HG03354 (cell line): ENCODE data around the gene RCOR1.
"Not testable (repeated sequence)": the region's sequence is repeated elsewhere in the genome, so short reads cannot be mapped to it uniquely, and the experiment has no call there.

Experiments used
- ATAC-seq: cut with Tn5 transposase; IDR thresholded peaks from one replicate; pipeline ENCODE4 v1.9.1; 2021; ENCODE audit warnings: mild to moderate bottlenecking; ENCODE audit not compliant: unreplicated experiment, poor library complexity, severe bottlenecking

The RCOR1 gene

GRCh38 chr14:102624666-102625065 lies 32.2 kb downstream of the RCOR1 start:
- ATAC-seq = no peak

- ATAC-seq = no peak
These were observed 33.3 kb downstream of the RCOR1 start for GRCh38 chr14:102625564-102626296.

GRCh38 chr14:102626530-102626929 lies 34.1 kb downstream of the RCOR1 start:
- no peak for ATAC-seq

GRCh38 chr14:102629011-102629444 lies 36.6 kb downstream of the RCOR1 start:
- no peak for ATAC-seq

- no peak for ATAC-seq
These were observed 37.4 kb downstream of the RCOR1 start for GRCh38 chr14:102629808-102630350.

- ATAC-seq = no peak
These were observed 38.0 kb downstream of the RCOR1 start for GRCh38 chr14:102630405-102630804.

- no peak for ATAC-seq
These were observed 38.4 kb downstream of the RCOR1 start for GRCh38 chr14:102630881-102631280.

- no peak for ATAC-seq
These were observed 41.6 kb downstream of the RCOR1 start for GRCh38 chr14:102633906-102634595.

GRCh38 chr14:102639611-102640010 lies 47.2 kb downstream of the RCOR1 start:
- ATAC-seq = not testable (repeated sequence)

GRCh38 chr14:102644523-102644922 lies 52.1 kb downstream of the RCOR1 start:
- no peak for ATAC-seq

GRCh38 chr14:102645746-102646440 lies 53.4 kb downstream of the RCOR1 start:
- no peak for ATAC-seq

GRCh38 chr14:102646615-102647014 lies 54.2 kb downstream of the RCOR1 start:
- no peak for ATAC-seq

GRCh38 chr14:102652194-102652593 lies 59.7 kb downstream of the RCOR1 start:
- no peak for ATAC-seq

- ATAC-seq = no peak
These were observed 61.8 kb downstream of the RCOR1 start for GRCh38 chr14:102654298-102654697.

- no peak for ATAC-seq
These were observed 62.7 kb downstream of the RCOR1 start for GRCh38 chr14:102655137-102655536.

- ATAC-seq = no peak
These were observed 67.3 kb downstream of the RCOR1 start for GRCh38 chr14:102659797-102660196.

- ATAC-seq = no peak
These were observed 69.2 kb downstream of the RCOR1 start for GRCh38 chr14:102661614-102662013.

- ATAC-seq = no peak
These were observed 70.4 kb downstream of the RCOR1 start for GRCh38 chr14:102662636-102663430.

GRCh38 chr14:102663440-102663839 lies 71.0 kb downstream of the RCOR1 start:
- ATAC-seq = no peak

- ATAC-seq = no peak
These were observed 73.2 kb downstream of the RCOR1 start for GRCh38 chr14:102665621-102666020.
